Neural cell (in vitro differentiated cells): ENCODE results near the gene SAMMSON. TPM values are rescaled to one million over a fixed set of nuclear protein-coding genes. Genes with fewer than 3 reads are reported as not detected.

Source experiments
- H2AFZ ChIP-seq: fragments of 200-600, 300-800 bp; sonication (generic), shearing (Covaris generic); 2 replicates; pipeline ENCODE4 v1.6.0; 2014; ENCODE audit warnings: low read depth, mild to moderate bottlenecking, antibody characterized with exemption, low read length, moderate library complexity
- H3F3A ChIP-seq: fragments of 200-600 bp; shearing (Covaris generic); 2 replicates; pipeline ENCODE4 v1.6.1; 2016; ENCODE audit warnings: mild to moderate bottlenecking, moderate library complexity, mixed read lengths, antibody characterized with exemption, low read length; ENCODE audit not compliant: insufficient read depth, poor library complexity, severe bottlenecking
- H3K27ac ChIP-seq: fragments of 200-600, 300-800 bp; sonication (generic), shearing (Covaris generic); 2 replicates; pipeline ENCODE4 v1.5.1; 2014; ENCODE audit warnings: mild to moderate bottlenecking, low read length, moderate library complexity
- H3K27me3 ChIP-seq: fragments of 300-800, 200-600 bp; sonication (generic), shearing (Covaris generic); 2 replicates; pipeline ENCODE4 v1.6.0; 2014; ENCODE audit warnings: mild to moderate bottlenecking, low read depth, low read length, moderate library complexity; ENCODE audit not compliant: insufficient read depth
- H3K36me3 ChIP-seq: fragments of 300-800, 200-600 bp; sonication (generic), shearing (Covaris generic); 2 replicates; pipeline ENCODE4 v1.5.1; 2014; ENCODE audit warnings: mild to moderate bottlenecking, antibody characterized with exemption, low read length, moderate library complexity; ENCODE audit not compliant: insufficient read depth
- H3K4me2 ChIP-seq: fragments of 300-800, 200-600 bp; sonication (generic), shearing (Covaris generic); 2 replicates; pipeline ENCODE4 v1.6.0; 2014; ENCODE audit warnings: mild to moderate bottlenecking, low read length
- H3K4me3 ChIP-seq: fragments of 300-800, 200-600 bp; sonication (generic), shearing (Covaris generic); 2 replicates; pipeline ENCODE4 v1.5.1; 2014; ENCODE audit warnings: mild to moderate bottlenecking, low read length, moderate library complexity
- H3K79me2 ChIP-seq: fragments of 200-600 bp; shearing (Covaris generic); replicated peaks from 2 replicates; pipeline ENCODE4 v1.6.0; 2014; ENCODE audit warnings: mild to moderate bottlenecking, low read length, moderate library complexity; ENCODE audit not compliant: insufficient read depth
- H3K9ac ChIP-seq: fragments of 300-800, 200-600 bp; sonication (generic), shearing (Covaris generic); 2 replicates; pipeline ENCODE4 v1.6.1; 2016; ENCODE audit warnings: mild to moderate bottlenecking, low read length, mixed read lengths
- H3K9me2 ChIP-seq: fragments of 200-600 bp; shearing (Covaris generic); 2 replicates; pipeline ENCODE4 v1.6.1; 2016; ENCODE audit warnings: mild to moderate bottlenecking, low read length, mixed read lengths; ENCODE audit not compliant: insufficient read depth
- H3K9me3 ChIP-seq: fragments of 200-600, 300-800 bp; sonication (generic), shearing (Covaris generic); 2 replicates; pipeline ENCODE4 v1.6.1; 2016; ENCODE audit warnings: mild to moderate bottlenecking, mixed run types, low read length, moderate library complexity, mixed read lengths
- H4K20me1 ChIP-seq: fragments of 200-600 bp; shearing (Covaris generic); 2 replicates; pipeline ENCODE4 v1.6.1; 2016; ENCODE audit warnings: mild to moderate bottlenecking, mixed run types; ENCODE audit not compliant: insufficient read depth
- CTCF ChIP-seq: fragments of 450-650 bp; IDR thresholded peaks from 2 replicates; pipeline ENCODE4 v1.5.1; 2014; ENCODE audit warnings: antibody characterized with exemption, mild to moderate bottlenecking, moderate library complexity; ENCODE audit not compliant: poor library complexity, severe bottlenecking
- EP300 ChIP-seq: fragments of 450-650 bp; conservative IDR thresholded peaks from 2 replicates; pipeline ENCODE4 v1.6.1; 2014; ENCODE audit warnings: antibody characterized with exemption, mild to moderate bottlenecking, moderate library complexity; ENCODE audit not compliant: poor library complexity, severe bottlenecking
- EZH2 ChIP-seq: fragments of 200-600, 300-800 bp; shearing (Covaris generic), sonication (generic); IDR thresholded peaks from 2 replicates; pipeline ENCODE4 v1.6.1; 2014; ENCODE audit warnings: antibody characterized with exemption, low read length, borderline replicate concordance, mild to moderate bottlenecking; ENCODE audit not compliant: insufficient read depth, poor library complexity, severe bottlenecking
- MXI1 ChIP-seq: fragments of 450-650 bp; conservative IDR thresholded peaks from 2 replicates; pipeline ENCODE4 v1.6.1; 2014; ENCODE audit warnings: antibody characterized with exemption, mild to moderate bottlenecking; ENCODE audit not compliant: poor library complexity, severe bottlenecking
- POLR2AphosphoS5 ChIP-seq: IDR thresholded peaks from 2 replicates; pipeline ENCODE4 v1.6.1; 2012
- RAD21 ChIP-seq: fragments of 450-650 bp; conservative IDR thresholded peaks from 2 replicates; pipeline ENCODE4 v1.6.1; 2014; ENCODE audit warnings: antibody characterized with exemption, mild to moderate bottlenecking, moderate library complexity
- REST ChIP-seq: IDR thresholded peaks from 2 replicates; pipeline ENCODE4 v1.6.1; 2012; ENCODE audit warnings: borderline replicate concordance
- SMC3 ChIP-seq: fragments of 450-650 bp; conservative IDR thresholded peaks from 2 replicates; pipeline ENCODE4 v1.6.1; 2014; ENCODE audit warnings: antibody characterized with exemption, mild to moderate bottlenecking, moderate library complexity; ENCODE audit not compliant: poor library complexity
- TAF1 ChIP-seq: IDR thresholded peaks from 2 replicates; pipeline ENCODE4 v1.6.1; 2012; ENCODE audit warnings: low read depth
- polyA plus RNA-seq: library from polyadenylated mRNA; depleted of rRNA; stranded (reverse); fragments of >200 nt; gene quantifications from 2 replicates; pipeline ENCODE4 v1.2.3, GENCODE V29; 2014

SAMMSON gene
- polyA plus RNA-seq, 1 donor from 2014 or later: not detected

- no peak for TF ChIP-seq EP300
- no peak for TF ChIP-seq TAF1
- TF ChIP-seq RAD21: no peak
- TF ChIP-seq POLR2AphosphoS5: no peak
- no peak for TF ChIP-seq EZH2
- TF ChIP-seq SMC3: no peak
- no peak for TF ChIP-seq CTCF
- no peak for TF ChIP-seq REST
- TF ChIP-seq MXI1: no peak
- no peaks in the 10 kb centered on the region for H3K79me2 ChIP-seq
- no peaks in the 10 kb centered on the region for H3F3A ChIP-seq
- H3K27me3 ChIP-seq: no peaks in the 10 kb centered on the region
- no peak overlapping the region for H3K9ac ChIP-seq
- no peak overlapping the region for H3K4me2 ChIP-seq
- H3K27ac ChIP-seq: no peak overlapping the region
- no peaks in the 10 kb centered on the region for H4K20me1 ChIP-seq
- H3K9me2 ChIP-seq: no peaks in the 10 kb centered on the region
- H3K4me3 ChIP-seq: no peak overlapping the region
- no peaks in the 10 kb centered on the region for H3K9me3 ChIP-seq
- no peak overlapping the region for H2AFZ ChIP-seq
- H3K36me3 ChIP-seq: no peaks in the 10 kb centered on the region
Observed at GRCh38 chr3:70028361-70028760, 28.8 kb downstream of the SAMMSON start.

GRCh38 chr3:70038693-70039092, 39.2 kb downstream of the SAMMSON start:
- Histone ChIP-seq H4K20me1 (no peaks in the 10 kb centered on the region), H3K27me3 (no peaks in the 10 kb centered on the region), H3K9ac (no peak overlapping the region), H3K9me2 (no peaks in the 10 kb centered on the region), H3K4me2 (no peak overlapping the region), H3K27ac (no peak overlapping the region), H3K79me2 (no peaks in the 10 kb centered on the region), H3K4me3 (no peak overlapping the region), H3F3A (peaks cover 5% of the 10 kb centered on the region), H2AFZ (no peak overlapping the region), H3K9me3 (no peaks in the 10 kb centered on the region), H3K36me3 (no peaks in the 10 kb centered on the region)
- TF ChIP-seq SMC3 (no peak), EZH2 (no peak), CTCF (no peak), POLR2AphosphoS5 (no peak), EP300 (no peak), MXI1 (no peak), TAF1 (no peak), REST (no peak), RAD21 (no peak)
